Esophagus mucosa (tissue), 1 donor: ENCODE measurements around the gene CMIP. TPM values are rescaled to one million over a fixed set of nuclear protein-coding genes. Genes with fewer than 3 reads are reported as not detected.
A peak's percentile ranks its signal among the peaks of the same experiment; 100 is the strongest.

Source experiments
- ATAC-seq: fragments of 200-7000 bp; cut with Tn5 transposase; one replicate; pipeline ENCODE4 v1.9.1; 2020
- total RNA-seq: library from RNA; stranded (reverse); gene quantifications from one replicate; pipeline ENCODE4 v1.2.4, GENCODE V29; 2023
- donor health status: DM: yes; HTN: yes; CAD: no.

The CMIP gene
- total RNA-seq, 1 donor from 2014 or later: 47.0 TPM

DNA sequence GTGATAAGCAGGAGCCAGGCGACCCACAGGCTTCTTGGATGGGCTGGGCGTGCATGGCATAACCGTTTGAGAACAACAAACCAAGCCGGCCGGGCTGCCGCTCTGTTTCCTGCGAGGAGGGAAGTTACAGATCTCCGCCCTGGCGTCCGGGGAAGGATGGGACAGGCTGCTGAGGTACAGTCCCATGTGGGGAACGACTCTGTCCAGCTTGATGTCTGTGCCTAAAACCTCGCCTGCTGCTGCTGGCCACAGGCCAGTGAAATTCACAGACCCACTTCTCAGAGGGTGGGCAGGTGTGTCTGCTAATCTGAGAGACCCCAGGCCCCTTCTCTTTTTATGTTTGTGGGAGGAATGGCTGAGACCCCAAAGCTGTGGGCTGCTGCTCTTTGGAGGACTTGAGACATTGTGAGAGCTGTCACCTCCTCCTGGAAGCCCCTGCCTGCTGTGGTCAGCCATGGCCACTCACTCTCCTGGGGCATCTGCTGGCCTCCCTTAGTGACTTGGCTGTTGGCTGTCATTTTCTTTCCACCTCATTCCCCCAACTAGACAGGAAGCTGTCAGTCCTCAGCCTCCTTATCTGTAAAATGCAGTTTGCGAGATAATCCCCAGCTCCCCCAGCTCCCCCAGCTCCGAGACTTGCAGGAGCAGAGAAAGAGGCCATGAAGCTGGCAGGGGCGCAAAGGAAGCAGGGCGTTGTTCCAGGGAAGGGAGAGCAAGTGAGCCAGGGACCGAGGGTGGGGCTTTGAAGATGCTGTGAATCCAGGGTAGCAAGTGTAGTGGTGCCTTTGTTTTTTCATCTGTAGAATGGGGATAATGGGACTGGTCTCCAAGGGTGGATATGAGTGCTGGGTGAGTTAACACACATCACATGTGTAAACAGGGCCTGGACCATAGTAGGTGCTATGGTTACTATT is 51.0 kb downstream of the CMIP start:
- ATAC-seq: no peak

GRCh38 chr16:81496321-81496720 is 51.7 kb downstream of the CMIP start:
- ATAC-seq: no peak

GRCh38 chr16:81496742-81497141 is 52.1 kb downstream of the CMIP start:
- ATAC-seq: no peak

DNA sequence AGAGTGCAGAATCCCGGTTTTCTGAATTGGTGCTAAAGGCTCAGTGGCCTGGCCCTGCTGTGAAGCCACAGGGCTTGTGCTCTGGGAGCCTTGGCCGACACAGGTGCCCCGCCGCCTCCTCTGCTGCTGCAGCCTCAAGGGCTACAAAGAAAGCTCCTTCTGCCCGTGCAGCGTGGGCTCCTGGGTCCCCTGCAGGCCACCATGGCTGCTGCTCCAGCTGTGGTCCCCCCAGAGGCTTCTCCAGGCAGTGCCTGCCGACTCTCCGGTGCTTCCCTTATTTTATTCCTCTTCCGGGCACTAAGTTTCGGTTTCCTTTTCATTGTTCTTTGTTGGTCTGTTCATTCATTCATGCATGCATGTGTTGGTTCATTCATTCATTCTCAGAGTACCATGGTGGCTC is 53.1 kb downstream of the CMIP start:
- no peak for ATAC-seq

DNA sequence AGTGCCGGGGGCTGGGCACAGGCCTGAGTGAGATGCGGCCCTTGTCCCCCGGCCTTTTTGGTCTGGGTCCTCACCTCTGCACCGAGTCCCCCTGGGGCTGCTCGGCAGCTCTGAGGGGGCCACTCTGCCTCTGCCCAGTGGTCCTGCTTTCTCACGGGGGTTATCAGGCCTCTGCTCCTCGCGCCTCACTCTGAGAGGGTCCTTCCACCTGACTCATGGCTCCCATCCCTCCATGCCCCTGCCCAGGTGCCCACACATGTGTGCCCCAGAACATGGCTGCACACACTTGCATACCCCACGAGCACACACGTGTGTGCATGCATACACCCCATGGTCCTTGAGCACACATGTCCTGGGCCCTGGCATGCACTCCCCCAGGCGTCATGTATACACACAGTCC is 53.7 kb downstream of the CMIP start:
- ATAC-seq: no peak

DNA sequence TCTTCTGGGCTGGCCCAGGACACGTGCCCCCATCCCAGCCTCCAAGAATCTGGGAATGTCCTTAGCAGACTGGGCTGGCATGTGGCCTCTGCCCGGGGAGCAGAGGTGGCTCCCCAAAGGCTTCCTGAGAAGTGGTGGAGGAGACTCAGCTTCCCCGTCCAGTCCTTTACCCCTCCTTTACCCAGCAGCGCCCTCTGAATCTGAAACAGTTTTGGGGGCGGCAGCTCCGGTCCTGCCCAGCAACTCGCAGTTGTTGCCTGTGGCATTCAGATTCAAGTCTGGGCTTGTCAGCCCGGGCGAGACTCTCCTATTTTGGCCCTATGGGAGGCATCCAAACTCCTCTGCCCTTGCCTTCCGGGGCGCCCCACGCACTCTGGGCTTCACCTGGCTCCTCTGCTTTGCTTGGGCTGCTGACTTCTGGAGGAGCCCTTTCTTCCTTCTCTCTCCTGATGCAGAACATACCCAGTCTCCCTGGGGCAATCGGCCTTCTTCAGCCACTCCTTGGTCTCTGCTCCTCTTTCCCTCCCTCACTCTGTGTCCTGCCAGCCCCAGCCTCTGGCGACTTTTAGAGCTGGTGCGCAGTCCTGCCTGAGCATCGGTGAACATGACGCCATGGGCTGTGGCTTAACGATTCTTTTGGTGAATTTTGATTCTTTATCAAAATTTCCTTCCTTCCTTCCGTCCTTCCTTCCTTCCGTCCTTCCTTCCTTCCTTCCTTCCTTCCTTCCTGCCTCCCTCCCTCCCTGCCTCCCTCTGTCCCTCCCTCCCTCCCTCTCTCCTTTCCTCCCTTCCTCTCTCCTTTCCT is 55.2 kb downstream of the CMIP start:
- peak; percentile 70 for ATAC-seq

GRCh38 chr16:81500833-81501521 is 56.4 kb downstream of the CMIP start:
- ATAC-seq: no peak

- ATAC-seq: no peak
Observed at GRCh38 chr16:81502396-81503070, 57.9 kb downstream of the CMIP start.

DNA sequence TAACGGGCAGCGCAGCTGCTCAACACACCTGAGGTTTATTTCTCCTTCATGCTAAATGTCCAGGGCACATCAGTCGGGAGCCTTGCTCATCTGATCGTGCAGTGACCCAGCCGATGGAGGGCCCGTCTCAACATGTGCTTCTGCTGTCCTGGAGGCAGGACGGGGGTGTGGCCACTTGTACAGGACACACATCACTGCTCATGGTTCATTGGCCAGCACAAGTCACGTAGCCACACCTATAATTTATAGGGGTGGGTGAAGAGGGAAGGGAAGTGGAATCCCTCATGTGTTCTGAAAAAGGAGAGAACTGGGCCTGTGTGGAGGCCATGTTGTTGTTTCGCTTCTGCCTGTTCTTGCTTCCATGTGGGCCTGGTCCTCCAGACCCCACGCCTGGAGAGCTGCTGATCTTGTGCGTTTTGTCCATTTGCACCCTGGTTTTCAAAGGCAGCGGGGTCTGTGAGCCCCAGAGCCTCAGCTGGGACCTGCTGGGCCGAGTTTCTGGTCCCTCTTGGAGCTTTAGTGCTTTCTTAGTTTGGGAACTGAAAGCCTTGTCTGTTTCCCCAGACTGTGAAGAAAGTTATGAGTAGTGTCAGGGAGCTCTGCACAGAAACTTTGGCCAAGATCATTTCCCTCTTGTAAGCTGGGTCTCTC is 60.5 kb downstream of the CMIP start:
- ATAC-seq: peak; percentile 94

GRCh38 chr16:81509404-81509803 is 64.8 kb downstream of the CMIP start:
- no peak for ATAC-seq

- no peak for ATAC-seq
Observed at GRCh38 chr16:81510016-81510415, 65.4 kb downstream of the CMIP start.

DNA sequence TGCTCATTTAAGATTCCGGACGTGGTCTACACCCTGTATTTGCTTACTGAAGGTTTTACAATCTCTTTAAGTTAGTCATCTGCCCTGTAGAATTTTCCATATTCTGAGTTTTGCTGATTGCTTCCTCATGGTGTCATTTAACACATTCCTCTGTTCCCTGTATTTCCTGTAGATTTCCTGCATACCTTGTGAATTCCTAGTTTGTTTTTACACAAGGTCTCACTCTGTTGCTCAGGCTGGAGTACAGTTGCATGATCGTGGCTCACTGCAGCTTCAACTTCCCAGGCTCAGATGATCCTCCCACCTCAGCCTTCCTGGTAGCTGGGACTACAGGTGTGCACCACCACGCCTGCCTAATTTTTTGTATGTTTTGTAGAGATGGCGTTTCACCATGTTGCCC is 66.8 kb downstream of the CMIP start:
- no peak for ATAC-seq

DNA sequence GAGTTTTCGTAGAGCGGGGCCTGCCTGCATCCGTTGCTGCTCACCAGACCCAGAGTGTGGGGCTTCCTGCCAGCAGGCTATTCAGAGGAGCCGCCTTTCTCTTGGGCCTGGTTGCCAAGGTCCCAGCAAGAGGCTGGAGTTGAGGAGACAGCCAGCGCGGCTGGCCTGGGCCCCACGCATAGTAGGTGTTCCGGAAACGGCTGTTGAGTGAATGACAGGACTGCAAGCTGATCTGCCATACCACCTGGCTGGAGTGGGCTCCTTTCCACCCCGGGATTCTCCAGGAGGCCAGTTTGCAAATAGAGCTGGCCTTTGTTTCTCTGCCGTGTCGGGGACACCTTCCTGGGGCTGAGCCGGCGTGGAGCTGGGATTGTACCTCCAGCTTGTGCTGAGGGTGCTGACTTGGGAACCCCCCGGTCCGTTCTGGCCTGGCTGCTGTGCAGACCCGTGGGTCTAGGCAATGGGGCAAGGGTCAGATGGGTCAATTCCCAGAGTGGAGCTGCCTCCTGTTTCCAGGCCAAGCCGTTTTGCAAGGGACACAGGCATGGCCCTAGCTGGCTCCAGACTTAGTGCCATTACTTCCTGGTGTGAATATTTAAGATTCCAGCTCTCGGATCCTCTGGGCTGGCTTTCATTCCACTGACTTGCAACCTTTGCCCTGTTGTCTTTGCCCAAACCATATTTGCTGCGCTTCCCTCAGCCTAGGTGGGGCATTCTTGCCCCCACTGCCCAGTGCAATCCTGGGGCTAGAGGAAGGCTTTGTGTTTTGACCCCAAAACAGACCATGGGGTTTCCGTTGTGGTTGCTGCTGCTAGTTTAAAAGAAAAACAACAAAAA is 68.8 kb downstream of the CMIP start:
- ATAC-seq: no peak

DNA sequence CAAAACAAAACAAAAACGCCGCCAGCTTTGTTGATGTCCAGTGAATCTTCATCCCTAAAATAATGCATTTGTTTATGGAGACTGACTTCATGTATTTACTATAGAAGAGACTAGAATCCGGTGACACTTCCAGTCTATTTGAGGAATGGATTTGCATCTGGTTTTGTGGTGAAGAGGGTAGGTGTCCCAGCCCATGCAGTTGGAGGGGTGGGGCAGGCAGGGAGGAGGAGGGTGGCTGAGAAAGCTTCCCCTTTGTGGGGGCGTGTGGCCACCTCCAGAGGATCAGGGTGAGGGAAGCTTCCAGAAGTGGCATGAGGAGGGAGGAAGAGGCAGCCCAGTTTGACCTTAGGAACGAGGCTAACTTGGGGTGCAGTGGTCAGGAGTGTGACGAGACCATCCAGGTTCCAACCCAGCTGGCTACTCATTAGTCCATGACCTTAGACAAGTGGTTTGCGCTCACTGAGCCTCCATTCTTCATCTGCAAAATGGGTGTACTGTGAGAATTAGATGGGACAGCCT is 69.5 kb downstream of the CMIP start:
- ATAC-seq: peak; percentile 29

DNA sequence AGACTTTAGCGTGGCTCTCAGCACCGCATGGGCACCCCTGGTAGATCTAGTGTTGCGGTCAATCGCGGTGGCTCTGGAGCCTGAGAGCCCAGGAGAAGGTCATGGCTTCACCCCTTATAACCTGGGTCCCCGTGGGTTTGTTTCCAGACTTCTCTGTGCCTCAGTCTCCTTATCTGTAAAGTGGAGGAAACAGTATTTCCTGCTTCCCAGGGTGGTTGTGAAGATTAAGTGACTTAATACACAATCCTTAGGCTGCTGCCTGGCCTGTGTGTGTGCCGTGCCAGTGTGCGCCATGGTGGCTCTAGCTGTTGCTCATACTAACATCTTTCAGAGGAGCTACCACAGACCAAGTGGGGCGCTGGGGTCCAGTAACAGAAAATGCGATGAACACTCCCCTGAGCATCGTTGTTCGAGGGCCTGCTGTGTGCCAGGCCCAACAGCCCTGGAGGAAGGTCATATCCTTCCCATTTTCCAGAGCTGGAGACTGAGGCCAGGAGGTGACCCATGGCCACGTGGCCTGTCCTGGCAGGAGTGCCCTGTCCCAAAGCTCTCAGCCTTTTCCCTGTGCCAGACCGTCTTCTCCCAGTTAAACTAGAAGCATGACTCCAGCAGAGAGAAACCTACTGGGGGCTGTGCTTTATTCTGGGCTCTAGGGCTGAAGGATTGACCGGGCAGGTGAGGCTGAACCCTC is 70.1 kb downstream of the CMIP start:
- ATAC-seq: no peak

DNA sequence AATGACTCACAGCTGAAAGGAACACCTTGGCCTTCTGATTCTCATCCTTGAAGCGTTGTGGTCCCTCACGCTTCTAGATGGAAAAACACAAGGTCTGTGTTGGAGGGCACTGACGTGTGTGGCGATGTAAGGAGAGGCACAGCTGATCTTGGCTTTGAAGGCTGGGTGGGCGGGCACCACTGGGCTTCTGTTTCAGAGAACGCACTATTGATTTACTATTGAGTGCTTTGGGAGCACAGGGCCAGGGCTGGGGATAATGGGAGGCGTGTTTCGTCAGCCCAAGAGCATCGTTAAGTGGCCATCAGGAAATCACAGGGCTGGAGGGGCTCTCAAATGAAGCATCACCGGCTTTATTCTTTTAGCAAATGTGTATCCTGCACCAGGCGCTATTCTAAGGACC is 70.7 kb downstream of the CMIP start:
- no peak for ATAC-seq

- peak; percentile 58 for ATAC-seq
Observed at GRCh38 chr16:81515721-81516120, 71.1 kb downstream of the CMIP start.

DNA sequence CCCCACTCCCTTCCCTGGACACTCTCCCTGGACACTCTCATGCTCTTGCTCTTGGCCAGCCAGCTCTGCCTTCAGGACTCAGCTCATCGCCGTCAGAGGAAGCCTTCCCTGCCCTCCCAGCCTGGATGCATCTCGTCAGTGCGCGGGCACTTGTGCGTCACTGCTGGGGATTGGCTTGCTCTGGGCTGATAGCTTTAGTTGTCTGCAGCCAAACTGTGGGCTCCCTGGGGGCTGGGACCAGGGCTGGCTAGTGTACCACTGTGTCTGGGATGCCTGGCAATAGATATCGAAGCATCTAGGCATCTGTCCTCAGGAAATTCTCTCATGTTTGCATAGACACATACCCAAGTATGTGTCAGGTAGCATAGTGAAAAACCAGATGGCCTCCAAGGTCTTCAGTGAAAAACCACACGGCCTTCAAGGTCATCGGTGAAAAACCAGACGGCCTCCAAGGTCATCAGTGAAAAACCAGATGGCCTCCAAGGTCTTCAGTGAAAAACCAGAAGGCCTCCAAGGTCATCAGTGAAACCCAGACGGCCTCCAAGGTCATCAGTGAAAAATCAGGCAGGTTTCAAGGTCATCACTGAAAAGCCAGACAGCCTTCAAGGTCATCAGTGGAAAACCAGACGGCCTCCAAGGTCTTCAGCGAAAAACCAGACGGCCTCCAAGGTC is 72.0 kb downstream of the CMIP start:
- ATAC-seq: no peak

- no peak for ATAC-seq
Observed at GRCh38 chr16:81517150-81517499, 72.5 kb downstream of the CMIP start.
